Measurements from ENCODE around the gene MYO10. TPM values are rescaled to one million over a fixed set of nuclear protein-coding genes. Genes with fewer than 3 reads are reported as not detected.
A peak's percentile ranks its signal among the peaks of the same experiment; 100 is the strongest.

The MYO10 gene
- total RNA-seq, 1 experiment from 2014 or later: 89.8 TPM

DNA sequence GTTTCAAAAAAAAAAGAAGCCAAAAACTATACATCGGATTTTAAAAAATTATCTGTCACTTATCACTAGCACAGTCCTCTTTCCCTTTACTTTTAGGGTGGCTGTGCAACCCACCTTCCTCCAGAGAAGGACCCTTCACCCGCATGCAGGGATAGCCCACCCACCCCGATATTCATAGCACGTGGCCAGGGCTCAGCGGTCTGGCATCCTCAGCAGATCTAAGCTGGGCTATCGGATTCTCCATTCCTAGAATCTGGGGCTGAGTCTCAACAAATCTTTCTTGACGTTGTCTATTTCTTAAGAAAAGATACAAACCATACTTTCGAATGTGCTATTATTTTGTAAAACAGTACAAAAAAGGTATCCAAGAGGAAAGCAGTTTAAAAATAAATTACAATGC, 70.9 kb downstream of the MYO10 start (continued):
- TF ChIP-seq ZNF219 (CRISPR knock-in tag; IDR thresholded peaks at IDR 0.05; ENCODE audit: borderline replicate concordance) (no peak), IRF2 (CRISPR knock-in tag; IDR thresholded peaks at IDR 0.05; ENCODE audit: borderline replicate concordance, low read depth) (no peak), SOX15 (CRISPR knock-in tag; IDR thresholded peaks at IDR 0.05) (no peak), FOXP1 (CRISPR knock-in tag; IDR thresholded peaks at IDR 0.05; ENCODE audit: borderline replicate concordance) (no peak), ZNF416 (CRISPR knock-in tag; IDR thresholded peaks at IDR 0.05) (no peak), ETV6 (CRISPR knock-in tag; IDR thresholded peaks at IDR 0.05) (no peak), NR3C1 (CRISPR knock-in tag; conservative IDR thresholded peaks at IDR 0.05; ENCODE audit: low read depth) (no peak)
- TF ChIP-seq, protein P1, sequence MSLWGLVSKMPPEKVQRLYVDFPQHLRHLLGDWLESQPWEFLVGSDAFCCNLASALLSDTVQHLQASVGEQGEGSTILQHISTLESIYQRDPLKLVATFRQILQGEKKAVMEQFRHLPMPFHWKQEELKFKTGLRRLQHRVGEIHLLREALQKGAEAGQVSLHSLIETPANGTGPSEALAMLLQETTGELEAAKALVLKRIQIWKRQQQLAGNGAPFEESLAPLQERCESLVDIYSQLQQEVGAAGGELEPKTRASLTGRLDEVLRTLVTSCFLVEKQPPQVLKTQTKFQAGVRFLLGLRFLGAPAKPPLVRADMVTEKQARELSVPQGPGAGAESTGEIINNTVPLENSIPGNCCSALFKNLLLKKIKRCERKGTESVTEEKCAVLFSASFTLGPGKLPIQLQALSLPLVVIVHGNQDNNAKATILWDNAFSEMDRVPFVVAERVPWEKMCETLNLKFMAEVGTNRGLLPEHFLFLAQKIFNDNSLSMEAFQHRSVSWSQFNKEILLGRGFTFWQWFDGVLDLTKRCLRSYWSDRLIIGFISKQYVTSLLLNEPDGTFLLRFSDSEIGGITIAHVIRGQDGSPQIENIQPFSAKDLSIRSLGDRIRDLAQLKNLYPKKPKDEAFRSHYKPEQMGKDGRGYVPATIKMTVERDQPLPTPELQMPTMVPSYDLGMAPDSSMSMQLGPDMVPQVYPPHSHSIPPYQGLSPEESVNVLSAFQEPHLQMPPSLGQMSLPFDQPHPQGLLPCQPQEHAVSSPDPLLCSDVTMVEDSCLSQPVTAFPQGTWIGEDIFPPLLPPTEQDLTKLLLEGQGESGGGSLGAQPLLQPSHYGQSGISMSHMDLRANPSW (CRISPR knock-in tag; conservative IDR thresholded peaks at IDR 0.05; ENCODE audit: low read depth): no peak
- TF ChIP-seq, protein P2, sequence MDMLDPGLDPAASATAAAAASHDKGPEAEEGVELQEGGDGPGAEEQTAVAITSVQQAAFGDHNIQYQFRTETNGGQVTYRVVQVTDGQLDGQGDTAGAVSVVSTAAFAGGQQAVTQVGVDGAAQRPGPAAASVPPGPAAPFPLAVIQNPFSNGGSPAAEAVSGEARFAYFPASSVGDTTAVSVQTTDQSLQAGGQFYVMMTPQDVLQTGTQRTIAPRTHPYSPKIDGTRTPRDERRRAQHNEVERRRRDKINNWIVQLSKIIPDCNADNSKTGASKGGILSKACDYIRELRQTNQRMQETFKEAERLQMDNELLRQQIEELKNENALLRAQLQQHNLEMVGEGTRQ (CRISPR knock-in tag; IDR thresholded peaks at IDR 0.05): no peak
- TF ChIP-seq, protein P3, sequence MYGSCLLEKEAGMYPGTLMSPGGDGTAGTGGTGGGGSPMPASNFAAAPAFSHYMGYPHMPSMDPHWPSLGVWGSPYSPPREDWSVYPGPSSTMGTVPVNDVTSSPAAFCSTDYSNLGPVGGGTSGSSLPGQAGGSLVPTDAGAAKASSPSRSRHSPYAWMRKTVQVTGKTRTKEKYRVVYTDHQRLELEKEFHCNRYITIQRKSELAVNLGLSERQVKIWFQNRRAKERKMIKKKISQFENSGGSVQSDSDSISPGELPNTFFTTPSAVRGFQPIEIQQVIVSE (CRISPR knock-in tag; IDR thresholded peaks at IDR 0.05; ENCODE audit: borderline replicate concordance): no peak

DNA sequence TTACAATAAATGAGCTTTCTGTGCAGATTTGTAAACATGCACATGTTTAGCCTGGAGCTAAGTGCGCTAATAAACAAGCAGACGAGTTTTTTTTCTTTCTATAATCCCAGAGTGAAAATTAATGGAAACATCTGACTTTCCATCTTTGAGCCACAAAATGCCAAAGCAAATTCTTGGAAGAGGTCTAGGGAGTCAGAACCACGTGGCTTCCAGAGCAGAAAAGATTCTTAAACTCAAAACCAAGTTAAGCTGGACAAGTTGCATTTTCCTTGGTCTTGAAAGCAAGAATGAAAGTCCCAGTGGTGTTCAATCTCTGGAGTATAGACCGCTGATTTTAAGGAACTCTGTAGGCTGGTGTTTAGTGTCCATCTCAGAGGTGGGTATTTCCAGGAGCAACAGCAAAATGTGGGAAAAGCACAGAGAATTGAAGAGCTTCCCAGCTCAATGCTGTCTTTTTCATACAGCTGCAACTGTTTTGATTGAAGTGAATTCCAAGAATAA, 71.4 kb downstream of the MYO10 start:
- DNase-seq (ENCODE audit: low spot score) (no peak), ATAC-seq (no peak)
- no peaks in the 10 kb centered on the region for H3K27me3 Mint-ChIP-seq (ENCODE audit: low read depth)
- H3K9me3 Mint-ChIP-seq: no peaks in the 10 kb centered on the region
- peaks cover 83% of the 10 kb centered on the region for H3K4me1 Mint-ChIP-seq
- ChIA-PET POLR2A (no interaction called here), CTCF (interaction anchor here (0.7 kb wide), 1 partner anchor 486 kb away, joined by 3 read pairs; no protein-coding TSS in a partner anchor)
- H3K36me3 Mint-ChIP-seq: no peaks in the 10 kb centered on the region
- H3K27ac Mint-ChIP-seq: peak overlapping the region; percentile 57; the same call in 1 of the 2 replicates
- H3K4me3 Mint-ChIP-seq: no peak overlapping the region
- no peak for TF ChIP-seq FOXK1 (CRISPR knock-in tag; IDR thresholded peaks at IDR 0.05)
- TF ChIP-seq TCF7 (CRISPR knock-in tag; IDR thresholded peaks at IDR 0.05; ENCODE audit: low read depth): no peak
- TF ChIP-seq MXD4 (CRISPR knock-in tag; IDR thresholded peaks at IDR 0.05; ENCODE audit: borderline replicate concordance): no peak
- TF ChIP-seq, protein P4, sequence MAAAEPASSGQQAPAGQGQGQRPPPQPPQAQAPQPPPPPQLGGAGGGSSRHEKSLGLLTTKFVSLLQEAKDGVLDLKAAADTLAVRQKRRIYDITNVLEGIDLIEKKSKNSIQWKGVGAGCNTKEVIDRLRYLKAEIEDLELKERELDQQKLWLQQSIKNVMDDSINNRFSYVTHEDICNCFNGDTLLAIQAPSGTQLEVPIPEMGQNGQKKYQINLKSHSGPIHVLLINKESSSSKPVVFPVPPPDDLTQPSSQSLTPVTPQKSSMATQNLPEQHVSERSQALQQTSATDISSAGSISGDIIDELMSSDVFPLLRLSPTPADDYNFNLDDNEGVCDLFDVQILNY (CRISPR knock-in tag; IDR thresholded peaks at IDR 0.05): no peak
- no peak for TF ChIP-seq SMAD3 (CRISPR knock-in tag; IDR thresholded peaks at IDR 0.05; ENCODE audit: borderline replicate concordance)
- TF ChIP-seq, protein P5, sequence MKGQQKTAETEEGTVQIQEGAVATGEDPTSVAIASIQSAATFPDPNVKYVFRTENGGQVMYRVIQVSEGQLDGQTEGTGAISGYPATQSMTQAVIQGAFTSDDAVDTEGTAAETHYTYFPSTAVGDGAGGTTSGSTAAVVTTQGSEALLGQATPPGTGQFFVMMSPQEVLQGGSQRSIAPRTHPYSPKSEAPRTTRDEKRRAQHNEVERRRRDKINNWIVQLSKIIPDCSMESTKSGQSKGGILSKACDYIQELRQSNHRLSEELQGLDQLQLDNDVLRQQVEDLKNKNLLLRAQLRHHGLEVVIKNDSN (CRISPR knock-in tag; IDR thresholded peaks at IDR 0.05): no peak
- TF ChIP-seq OVOL2 (CRISPR knock-in tag; IDR thresholded peaks at IDR 0.05; ENCODE audit: borderline replicate concordance): no peak
- TF ChIP-seq TEAD4 (CRISPR knock-in tag; IDR thresholded peaks at IDR 0.05): no peak
- TF ChIP-seq NR1H2 (CRISPR knock-in tag; IDR thresholded peaks at IDR 0.05): no peak
- no peak for TF ChIP-seq TEAD1 (CRISPR knock-in tag; IDR thresholded peaks at IDR 0.05)
- no peak for TF ChIP-seq FOXJ3 (CRISPR knock-in tag; IDR thresholded peaks at IDR 0.05; ENCODE audit: borderline replicate concordance)
- TF ChIP-seq, protein P6, sequence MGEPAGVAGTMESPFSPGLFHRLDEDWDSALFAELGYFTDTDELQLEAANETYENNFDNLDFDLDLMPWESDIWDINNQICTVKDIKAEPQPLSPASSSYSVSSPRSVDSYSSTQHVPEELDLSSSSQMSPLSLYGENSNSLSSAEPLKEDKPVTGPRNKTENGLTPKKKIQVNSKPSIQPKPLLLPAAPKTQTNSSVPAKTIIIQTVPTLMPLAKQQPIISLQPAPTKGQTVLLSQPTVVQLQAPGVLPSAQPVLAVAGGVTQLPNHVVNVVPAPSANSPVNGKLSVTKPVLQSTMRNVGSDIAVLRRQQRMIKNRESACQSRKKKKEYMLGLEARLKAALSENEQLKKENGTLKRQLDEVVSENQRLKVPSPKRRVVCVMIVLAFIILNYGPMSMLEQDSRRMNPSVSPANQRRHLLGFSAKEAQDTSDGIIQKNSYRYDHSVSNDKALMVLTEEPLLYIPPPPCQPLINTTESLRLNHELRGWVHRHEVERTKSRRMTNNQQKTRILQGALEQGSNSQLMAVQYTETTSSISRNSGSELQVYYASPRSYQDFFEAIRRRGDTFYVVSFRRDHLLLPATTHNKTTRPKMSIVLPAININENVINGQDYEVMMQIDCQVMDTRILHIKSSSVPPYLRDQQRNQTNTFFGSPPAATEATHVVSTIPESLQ (CRISPR knock-in tag; IDR thresholded peaks at IDR 0.05): no peak
- TF ChIP-seq, protein P2 (CRISPR knock-in tag; IDR thresholded peaks at IDR 0.05): no peak
- TF ChIP-seq, protein P7, sequence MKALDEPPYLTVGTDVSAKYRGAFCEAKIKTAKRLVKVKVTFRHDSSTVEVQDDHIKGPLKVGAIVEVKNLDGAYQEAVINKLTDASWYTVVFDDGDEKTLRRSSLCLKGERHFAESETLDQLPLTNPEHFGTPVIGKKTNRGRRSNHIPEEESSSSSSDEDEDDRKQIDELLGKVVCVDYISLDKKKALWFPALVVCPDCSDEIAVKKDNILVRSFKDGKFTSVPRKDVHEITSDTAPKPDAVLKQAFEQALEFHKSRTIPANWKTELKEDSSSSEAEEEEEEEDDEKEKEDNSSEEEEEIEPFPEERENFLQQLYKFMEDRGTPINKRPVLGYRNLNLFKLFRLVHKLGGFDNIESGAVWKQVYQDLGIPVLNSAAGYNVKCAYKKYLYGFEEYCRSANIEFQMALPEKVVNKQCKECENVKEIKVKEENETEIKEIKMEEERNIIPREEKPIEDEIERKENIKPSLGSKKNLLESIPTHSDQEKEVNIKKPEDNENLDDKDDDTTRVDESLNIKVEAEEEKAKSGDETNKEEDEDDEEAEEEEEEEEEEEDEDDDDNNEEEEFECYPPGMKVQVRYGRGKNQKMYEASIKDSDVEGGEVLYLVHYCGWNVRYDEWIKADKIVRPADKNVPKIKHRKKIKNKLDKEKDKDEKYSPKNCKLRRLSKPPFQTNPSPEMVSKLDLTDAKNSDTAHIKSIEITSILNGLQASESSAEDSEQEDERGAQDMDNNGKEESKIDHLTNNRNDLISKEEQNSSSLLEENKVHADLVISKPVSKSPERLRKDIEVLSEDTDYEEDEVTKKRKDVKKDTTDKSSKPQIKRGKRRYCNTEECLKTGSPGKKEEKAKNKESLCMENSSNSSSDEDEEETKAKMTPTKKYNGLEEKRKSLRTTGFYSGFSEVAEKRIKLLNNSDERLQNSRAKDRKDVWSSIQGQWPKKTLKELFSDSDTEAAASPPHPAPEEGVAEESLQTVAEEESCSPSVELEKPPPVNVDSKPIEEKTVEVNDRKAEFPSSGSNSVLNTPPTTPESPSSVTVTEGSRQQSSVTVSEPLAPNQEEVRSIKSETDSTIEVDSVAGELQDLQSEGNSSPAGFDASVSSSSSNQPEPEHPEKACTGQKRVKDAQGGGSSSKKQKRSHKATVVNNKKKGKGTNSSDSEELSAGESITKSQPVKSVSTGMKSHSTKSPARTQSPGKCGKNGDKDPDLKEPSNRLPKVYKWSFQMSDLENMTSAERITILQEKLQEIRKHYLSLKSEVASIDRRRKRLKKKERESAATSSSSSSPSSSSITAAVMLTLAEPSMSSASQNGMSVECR (CRISPR knock-in tag; IDR thresholded peaks at IDR 0.05; ENCODE audit: borderline replicate concordance): no peak
